Measurements from ENCODE around the gene SPATA13.

The SPATA13 gene

DNA sequence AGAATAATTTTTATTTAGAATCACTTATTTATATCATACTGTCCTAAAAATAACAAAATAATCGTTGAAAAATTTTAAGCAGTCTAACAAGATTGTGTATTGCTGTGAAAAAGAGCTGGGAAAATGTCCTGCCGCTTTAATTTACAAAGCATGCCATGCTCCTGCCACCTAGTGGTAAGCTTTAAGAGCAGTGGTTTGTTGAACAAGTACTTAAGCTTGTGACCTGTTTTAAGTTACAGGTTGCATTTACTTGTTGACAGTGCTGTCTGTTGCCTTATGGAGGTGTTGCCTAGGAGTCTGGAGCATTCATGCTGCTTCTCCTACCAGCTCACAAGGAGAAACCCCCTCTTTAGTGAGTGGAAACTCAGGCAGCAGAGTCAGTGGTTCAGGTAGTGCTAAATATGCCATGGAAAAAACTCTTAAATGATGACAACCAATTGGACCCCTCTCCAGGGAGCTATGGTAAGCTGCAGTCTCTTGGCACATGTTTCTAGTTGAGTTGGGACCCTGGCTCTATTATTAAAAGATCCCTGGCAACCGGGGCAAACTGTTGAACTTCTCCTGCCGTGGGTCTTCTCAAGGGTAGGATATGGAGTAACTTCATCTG, 68.4 kb downstream of the SPATA13 start:
- no peaks in the 10 kb centered on the region for H3K9me3 Mint-ChIP-seq
- no peak overlapping the region for H3K4me3 Mint-ChIP-seq
- H3K27me3 Mint-ChIP-seq (ENCODE audit: low read depth): peaks cover 3% of the 10 kb centered on the region
- H3K36me3 Mint-ChIP-seq (ENCODE audit: low read depth): no peaks in the 10 kb centered on the region
- H3K27ac Mint-ChIP-seq: no peak overlapping the region
- H3K4me1 Mint-ChIP-seq: peaks cover 17% of the 10 kb centered on the region
- TF ChIP-seq, protein P1, sequence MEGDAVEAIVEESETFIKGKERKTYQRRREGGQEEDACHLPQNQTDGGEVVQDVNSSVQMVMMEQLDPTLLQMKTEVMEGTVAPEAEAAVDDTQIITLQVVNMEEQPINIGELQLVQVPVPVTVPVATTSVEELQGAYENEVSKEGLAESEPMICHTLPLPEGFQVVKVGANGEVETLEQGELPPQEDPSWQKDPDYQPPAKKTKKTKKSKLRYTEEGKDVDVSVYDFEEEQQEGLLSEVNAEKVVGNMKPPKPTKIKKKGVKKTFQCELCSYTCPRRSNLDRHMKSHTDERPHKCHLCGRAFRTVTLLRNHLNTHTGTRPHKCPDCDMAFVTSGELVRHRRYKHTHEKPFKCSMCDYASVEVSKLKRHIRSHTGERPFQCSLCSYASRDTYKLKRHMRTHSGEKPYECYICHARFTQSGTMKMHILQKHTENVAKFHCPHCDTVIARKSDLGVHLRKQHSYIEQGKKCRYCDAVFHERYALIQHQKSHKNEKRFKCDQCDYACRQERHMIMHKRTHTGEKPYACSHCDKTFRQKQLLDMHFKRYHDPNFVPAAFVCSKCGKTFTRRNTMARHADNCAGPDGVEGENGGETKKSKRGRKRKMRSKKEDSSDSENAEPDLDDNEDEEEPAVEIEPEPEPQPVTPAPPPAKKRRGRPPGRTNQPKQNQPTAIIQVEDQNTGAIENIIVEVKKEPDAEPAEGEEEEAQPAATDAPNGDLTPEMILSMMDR (IDR thresholded peaks at IDR 0.05; ENCODE audit: unreplicated experiment in 3 of 3): peak; percentile 84 to 91 (median 84)

DNA sequence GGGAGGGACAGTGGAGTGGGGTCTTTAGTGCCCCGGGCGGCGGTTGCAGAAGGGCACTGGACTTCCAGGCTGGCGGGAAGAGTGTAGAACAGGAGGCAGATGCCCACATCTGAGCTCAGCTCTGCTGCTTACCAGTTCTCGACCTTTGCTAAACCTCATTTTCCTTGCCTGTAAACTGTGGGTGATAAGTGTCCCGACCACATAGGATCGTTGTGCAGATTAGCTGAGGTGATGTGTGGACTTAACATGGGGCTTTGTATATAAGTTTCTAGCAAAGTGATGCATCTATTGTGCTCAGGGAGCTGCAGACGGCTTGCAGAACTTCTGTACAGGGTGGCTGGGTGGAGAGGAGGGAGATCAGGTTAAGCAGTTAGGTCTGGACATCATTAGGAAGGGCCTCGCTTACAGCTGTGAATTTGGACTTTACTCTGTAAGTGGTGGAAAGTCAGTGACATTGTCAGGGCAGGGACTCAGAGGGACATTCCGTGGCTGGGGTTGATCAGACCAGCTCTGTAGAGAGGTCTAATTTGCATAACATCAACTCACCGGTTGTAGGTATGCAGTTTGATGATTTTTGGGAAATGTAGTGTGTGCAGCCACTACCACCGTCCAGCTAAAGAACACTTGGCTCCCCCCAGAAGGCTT, 70.0 kb downstream of the SPATA13 start:
- H3K4me1 Mint-ChIP-seq: peaks cover 23% of the 10 kb centered on the region
- no peaks in the 10 kb centered on the region for H3K9me3 Mint-ChIP-seq
- peak overlapping the region in 1 of 3 experiments; percentile 6 for H3K27ac Mint-ChIP-seq
- H3K27me3 Mint-ChIP-seq (ENCODE audit: low read depth): no peaks in the 10 kb centered on the region
- H3K36me3 Mint-ChIP-seq (ENCODE audit: low read depth): no peaks in the 10 kb centered on the region
- TF ChIP-seq, protein P1 (IDR thresholded peaks at IDR 0.05; ENCODE audit: unreplicated experiment in 3 of 3): no peak
- no peak overlapping the region for H3K4me3 Mint-ChIP-seq

DNA sequence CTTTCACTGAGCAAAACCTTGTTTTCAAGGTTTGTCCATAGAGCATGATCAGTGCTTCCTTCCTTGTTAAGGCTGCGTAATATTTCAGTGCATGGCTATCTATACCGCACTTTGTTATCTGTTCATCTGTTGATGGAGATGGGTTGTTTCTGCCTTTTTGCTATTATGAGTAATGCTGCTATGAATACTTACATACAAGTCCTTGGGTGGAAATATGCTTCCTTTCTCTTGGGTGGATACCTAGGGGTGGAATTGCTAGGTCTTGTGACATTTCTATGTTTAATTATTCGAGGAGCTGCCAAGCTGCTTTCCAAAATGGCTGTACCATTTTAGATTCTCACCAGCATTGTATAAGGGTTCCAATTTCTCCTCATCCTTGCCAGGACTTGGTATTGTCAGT, 70.9 kb downstream of the SPATA13 start:
- H3K27me3 Mint-ChIP-seq (ENCODE audit: low read depth): no peaks in the 10 kb centered on the region
- TF ChIP-seq, protein P1 (IDR thresholded peaks at IDR 0.05; ENCODE audit: unreplicated experiment in 3 of 3): no peak
- H3K4me3 Mint-ChIP-seq: no peak overlapping the region
- no peaks in the 10 kb centered on the region for H3K36me3 Mint-ChIP-seq (ENCODE audit: low read depth)
- H3K4me1 Mint-ChIP-seq: peaks cover 23% of the 10 kb centered on the region
- peak overlapping the region in 1 of 3 experiments; percentile 6 for H3K27ac Mint-ChIP-seq
- no peaks in the 10 kb centered on the region for H3K9me3 Mint-ChIP-seq

DNA sequence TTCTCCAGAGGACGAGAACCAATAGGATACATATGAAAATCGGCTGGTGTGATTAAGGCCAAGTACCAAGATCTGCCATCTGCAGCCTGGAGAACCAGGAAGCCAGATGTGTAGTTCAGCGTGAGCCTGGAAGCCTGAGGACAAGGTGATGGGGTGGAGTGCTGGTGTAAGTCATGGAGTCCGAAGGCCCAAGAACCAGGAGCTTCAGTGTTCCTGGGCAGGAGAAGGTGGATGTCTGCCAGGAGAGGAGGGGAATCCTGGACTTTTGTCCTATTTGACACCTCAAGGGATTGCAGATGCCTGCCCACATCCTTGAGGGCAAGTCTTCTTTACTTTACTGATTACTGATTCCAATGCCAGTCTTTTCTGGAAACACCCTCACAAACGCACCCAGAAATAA, 71.5 kb downstream of the SPATA13 start:
- no peak overlapping the region for H3K4me3 Mint-ChIP-seq
- peaks cover 23% of the 10 kb centered on the region for H3K4me1 Mint-ChIP-seq
- H3K9me3 Mint-ChIP-seq: no peaks in the 10 kb centered on the region
- no peaks in the 10 kb centered on the region for H3K36me3 Mint-ChIP-seq (ENCODE audit: low read depth)
- H3K27me3 Mint-ChIP-seq (ENCODE audit: low read depth): no peaks in the 10 kb centered on the region
- TF ChIP-seq, protein P1 (IDR thresholded peaks at IDR 0.05; ENCODE audit: unreplicated experiment in 3 of 3): no peak
- H3K27ac Mint-ChIP-seq: peak overlapping the region in 2 of 3 experiments; percentile 6 to 60

DNA sequence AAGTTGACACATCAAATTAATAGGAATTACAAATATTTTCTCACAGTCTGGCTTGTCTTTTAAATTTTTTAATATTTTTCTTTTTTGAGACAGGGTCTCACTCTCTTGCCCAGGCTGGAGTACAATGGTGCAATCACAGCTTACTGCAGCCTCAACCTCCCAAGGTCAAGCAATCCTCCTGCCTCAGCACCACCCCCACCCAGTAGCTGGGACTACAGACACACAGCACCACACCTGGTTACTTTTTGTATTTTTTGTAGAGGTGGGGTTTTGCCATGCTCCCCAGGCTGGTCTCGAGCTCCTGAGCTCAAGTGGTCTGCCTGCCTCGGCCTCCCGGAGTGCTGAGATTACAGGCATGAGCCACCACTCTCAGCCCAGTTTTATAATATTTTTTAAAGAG, 72.0 kb downstream of the SPATA13 start:
- TF ChIP-seq, protein P1 (IDR thresholded peaks at IDR 0.05; ENCODE audit: unreplicated experiment in 3 of 3): no peak
- Mint-ChIP-seq H3K4me1 (peaks cover 23% of the 10 kb centered on the region), H3K27ac (peak overlapping the region in 2 of 3 experiments; percentile 81 to 86), H3K27me3 (ENCODE audit: low read depth) (no peaks in the 10 kb centered on the region), H3K4me3 (no peak overlapping the region), H3K9me3 (no peaks in the 10 kb centered on the region), H3K36me3 (ENCODE audit: low read depth) (no peaks in the 10 kb centered on the region)
